ENCODE measurements around the gene PCDH9.

DNA sequence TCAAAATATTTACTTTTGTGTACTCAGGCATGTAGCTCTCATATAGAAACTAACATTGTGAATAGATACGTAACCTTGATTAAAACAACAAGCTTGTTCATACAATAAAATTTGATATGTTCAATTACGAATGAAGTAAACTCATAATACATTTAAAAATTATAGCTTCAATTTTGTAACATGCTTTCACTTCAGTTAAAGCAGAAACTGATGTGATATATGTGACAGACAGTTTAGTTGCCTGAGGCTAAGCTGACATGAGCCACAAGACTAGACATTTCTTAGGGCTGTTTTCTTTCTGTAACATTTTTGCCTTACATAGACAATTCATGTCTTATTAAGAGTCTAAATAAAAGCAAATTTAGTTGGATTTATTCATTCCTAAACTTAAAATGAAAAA lies 526.0 kb downstream of the PCDH9 start:
- TF ChIP-seq POLR2A (IDR thresholded peaks at IDR 0.05) (no peak), CTCF (IDR thresholded peaks at IDR 0.05 in 8 of 11, conservative IDR thresholded peaks at IDR 0.05 in 3 of 11) (no peak)
